ENCODE results near the gene TREML2.

GRCh38 chr6:41228096-41228495, 27.1 kb upstream of the TREML2 start, which contains the start of gene TREML4:
- TF ChIP-seq KDM5A (IDR thresholded peaks at IDR 0.05; ENCODE audit: low read length) (no peak), CTCF (IDR thresholded peaks at IDR 0.05; ENCODE audit: control extremely low read depth in 1 of 3, insufficient read depth in 1 of 3, low read depth in 1 of 3, low read length in 3 of 3) (no peak), TAF1 (IDR thresholded peaks at IDR 0.05; ENCODE audit: low read depth, low read length) (no peak), PHF8 (conservative IDR thresholded peaks at IDR 0.05; ENCODE audit: low read depth, low read length) (no peak), EZH2 (IDR thresholded peaks at IDR 0.05; ENCODE audit: low read depth, low read length, severe bottlenecking) (no peak), SP1 (IDR thresholded peaks at IDR 0.05; ENCODE audit: low read depth, low read length) (no peak), SIX5 (IDR thresholded peaks at IDR 0.05; ENCODE audit: low read depth, low read length) (no peak), TBP (IDR thresholded peaks at IDR 0.05; ENCODE audit: low read depth, low read length) (no peak)
